H9 (cell line): ENCODE measurements around the gene SEC61A1. TPM values are rescaled to one million over a fixed set of nuclear protein-coding genes. Genes with fewer than 3 reads are reported as not detected.

Experiments used
- DNase-seq: peaks from one replicate; pipeline ENCODE4 v3.0.0-alpha.2; 2017
- H2AFZ ChIP-seq: one replicate; pipeline ENCODE4 v1.6.1; 2013; ENCODE audit warnings: mild to moderate bottlenecking, low read length, control low read depth, moderate library complexity
- H2AK5ac ChIP-seq: 2 replicates; pipeline ENCODE4 v1.6.1; 2013; ENCODE audit warnings: low read length, control low read depth, mixed read lengths; ENCODE audit not compliant: insufficient read length
- H2BK120ac ChIP-seq: one replicate; pipeline ENCODE4 v1.6.1; 2013; ENCODE audit warnings: low read depth, mild to moderate bottlenecking, low read length, control low read depth, inconsistent platforms; ENCODE audit not compliant: poor library complexity, severe bottlenecking
- H2BK12ac ChIP-seq: 2 replicates; pipeline ENCODE4 v1.6.1; 2013; ENCODE audit warnings: low read length, control low read depth, mixed read lengths, low read depth; ENCODE audit not compliant: insufficient read length
- H2BK15ac ChIP-seq: 2 replicates; pipeline ENCODE4 v1.6.1; 2013; ENCODE audit warnings: low read depth, low read length, control low read depth
- H2BK20ac ChIP-seq: one replicate; pipeline ENCODE4 v1.6.1; 2013; ENCODE audit warnings: low read depth, mild to moderate bottlenecking, low read length, control low read depth, inconsistent platforms; ENCODE audit not compliant: poor library complexity, severe bottlenecking
- H2BK5ac ChIP-seq: 2 replicates; pipeline ENCODE4 v1.6.1; 2013; ENCODE audit warnings: low read length, control low read depth, mixed read lengths; ENCODE audit not compliant: insufficient read length
- H3K14ac ChIP-seq: 2 replicates; pipeline ENCODE4 v1.6.1; 2013; ENCODE audit warnings: low read length, control low read depth; ENCODE audit not compliant: insufficient read depth
- H3K18ac ChIP-seq: 2 replicates; pipeline ENCODE4 v1.6.1; 2013; ENCODE audit warnings: low read depth, mild to moderate bottlenecking, mixed read lengths, low read length, control low read depth; ENCODE audit not compliant: insufficient read length
- H3K23ac ChIP-seq: 2 replicates; pipeline ENCODE4 v1.6.1; 2013; ENCODE audit warnings: low read length, control low read depth, mixed read lengths, low read depth; ENCODE audit not compliant: insufficient read length
- H3K23me2 ChIP-seq: 2 replicates; pipeline ENCODE4 v1.6.1; 2013; ENCODE audit warnings: low read depth, mild to moderate bottlenecking, mixed read lengths, low read length, control low read depth; ENCODE audit not compliant: insufficient read length, poor library complexity, severe bottlenecking
- H3K27ac ChIP-seq: 2 replicates; pipeline ENCODE4 v1.5.1; 2013; ENCODE audit warnings: low read length, control low read depth, mixed read lengths, low read depth; ENCODE audit not compliant: insufficient read length
- H3K27me3 ChIP-seq: 2 replicates; pipeline ENCODE4 v1.6.1; 2013; ENCODE audit warnings: low read length, control low read depth, inconsistent platforms; ENCODE audit not compliant: insufficient read depth
- H3K4ac ChIP-seq: 2 replicates; pipeline ENCODE4 v1.6.1; 2013; ENCODE audit warnings: low read depth, mild to moderate bottlenecking, control low read depth, inconsistent platforms, low read length, moderate library complexity
- H3K4me1 ChIP-seq: 2 replicates; pipeline ENCODE4 v1.6.1; 2013; ENCODE audit warnings: low read length, control low read depth, inconsistent platforms; ENCODE audit not compliant: insufficient read depth
- H3K4me2 ChIP-seq: 2 replicates; pipeline ENCODE4 v1.6.1; 2013; ENCODE audit warnings: low read length, control low read depth, mixed read lengths; ENCODE audit not compliant: insufficient read length, insufficient read depth
- H3K56ac ChIP-seq: 2 replicates; pipeline ENCODE4 v1.6.1; 2013; ENCODE audit warnings: low read depth, mild to moderate bottlenecking, mixed read lengths, low read length, control low read depth; ENCODE audit not compliant: insufficient read length
- H3K79me1 ChIP-seq: 2 replicates; pipeline ENCODE4 v1.6.1; 2013; ENCODE audit warnings: low read depth, mild to moderate bottlenecking, moderate library complexity, low read length, control low read depth, inconsistent platforms; ENCODE audit not compliant: insufficient read depth, poor library complexity, severe bottlenecking
- H3K79me2 ChIP-seq: 2 replicates; pipeline ENCODE4 v1.6.1; 2013; ENCODE audit warnings: low read length, control low read depth, inconsistent platforms; ENCODE audit not compliant: insufficient read depth
- H3K9ac ChIP-seq: 2 replicates; pipeline ENCODE4 v1.6.1; 2013; ENCODE audit warnings: low read length, control low read depth, mixed read lengths; ENCODE audit not compliant: insufficient read length; ENCODE audit errors: extremely low read depth
- H3K9me3 ChIP-seq: one replicate; pipeline ENCODE4 v1.6.1; 2013; ENCODE audit warnings: low read depth, low read length, inconsistent platforms; ENCODE audit not compliant: control insufficient read depth
- H3T11ph ChIP-seq: one replicate; pipeline ENCODE4 v1.6.1; 2013; ENCODE audit warnings: mild to moderate bottlenecking, low read length, control low read depth, inconsistent platforms
- H4K20me1 ChIP-seq: one replicate; pipeline ENCODE4 v1.6.1; 2013; ENCODE audit not compliant: control insufficient read depth, insufficient read length, insufficient read depth
- H4K5ac ChIP-seq: 2 replicates; pipeline ENCODE4 v1.6.1; 2013; ENCODE audit warnings: low read depth, mild to moderate bottlenecking, mixed read lengths, low read length, control low read depth; ENCODE audit not compliant: insufficient read length
- H4K8ac ChIP-seq: replicated peaks from 2 replicates; pipeline ENCODE4 v1.6.1; 2013; ENCODE audit warnings: low read length, control low read depth, mixed read lengths, low read depth; ENCODE audit not compliant: insufficient read length
- H4K91ac ChIP-seq: 2 replicates; pipeline ENCODE4 v1.6.1; 2013; ENCODE audit warnings: low read depth, mild to moderate bottlenecking, moderate library complexity, mixed read lengths, low read length, control low read depth; ENCODE audit not compliant: insufficient read length
- H3K27ac Mint-ChIP-seq, 3 experiments: 2 replicates in 2 of 3; 3 replicates in 1 of 3; pipeline ENCODE4 v1.8.0; 2020 to 2021; ENCODE audit warnings: mixed read lengths in 3 of 3, mild to moderate bottlenecking in 1 of 3, moderate library complexity in 1 of 3
- H3K27me3 Mint-ChIP-seq: 2 replicates; pipeline ENCODE4 v1.8.0; 2021; ENCODE audit warnings: low read depth, mild to moderate bottlenecking, moderate library complexity, mixed read lengths
- H3K36me3 Mint-ChIP-seq, 3 experiments: 2 replicates in 2 of 3; 3 replicates in 1 of 3; pipeline ENCODE4 v1.8.0; 2020 to 2021; ENCODE audit warnings: low read depth in 3 of 3, mixed read lengths in 3 of 3; ENCODE audit not compliant: insufficient read depth in 1 of 3
- H3K4me1 Mint-ChIP-seq, 2 experiments: 2 replicates each; pipeline ENCODE4 v1.8.0; 2020; ENCODE audit warnings: mixed read lengths in 2 of 2
- H3K4me3 Mint-ChIP-seq, 2 experiments: 2 replicates in 1 of 2; 3 replicates in 1 of 2; pipeline ENCODE4 v1.8.0; 2020 to 2021; ENCODE audit warnings: mild to moderate bottlenecking in 2 of 2, mixed read lengths in 2 of 2, moderate library complexity in 1 of 2
- H3K9me3 Mint-ChIP-seq, 2 experiments: 2 replicates in 1 of 2; 3 replicates in 1 of 2; pipeline ENCODE4 v1.8.0; 2020; ENCODE audit warnings: mild to moderate bottlenecking in 2 of 2, mixed read lengths in 2 of 2, moderate library complexity in 1 of 2
- CTCF ChIP-seq: fragments of 200-600 bp; sonication (generic); conservative IDR thresholded peaks from 3 replicates; pipeline ENCODE4 v1.8.0; 2021; ENCODE audit warnings: antibody characterized with exemption, mild to moderate bottlenecking
- total RNA-seq: library from RNA; stranded (reverse); gene quantifications from 2 replicates; pipeline ENCODE4 v1.2.1, GENCODE V29; 2021

SEC61A1 gene
- total RNA-seq, 1 experiment from 2014 or later: 146 TPM

GRCh38 chr3:128033102-128033501 is 19.1 kb upstream of the SEC61A1 start:
- no peak overlapping the region for H2BK120ac ChIP-seq
- Mint-ChIP-seq H3K4me1 (no peaks in the 10 kb centered on the region), H3K36me3 (no peaks in the 10 kb centered on the region), H3K4me3 (no peak overlapping the region), H3K27me3 (peaks cover 5% of the 10 kb centered on the region; the same call in 1 of the 2 replicates), H3K9me3 (no peaks in the 10 kb centered on the region), H3K27ac (no peak overlapping the region)
- no peak overlapping the region for H4K5ac ChIP-seq
- H3K9me3 ChIP-seq: no peaks in the 10 kb centered on the region
- no peak overlapping the region for H2BK5ac ChIP-seq
- no peak overlapping the region for H3K4ac ChIP-seq
- no peak overlapping the region for H4K91ac ChIP-seq
- H3K27me3 ChIP-seq: no peaks in the 10 kb centered on the region
- no peaks in the 10 kb centered on the region for H3K79me2 ChIP-seq
- no peak overlapping the region for H4K8ac ChIP-seq
- H3K23me2 ChIP-seq: no peaks in the 10 kb centered on the region
- TF ChIP-seq CTCF: no peak
- H3K9ac ChIP-seq: no peak overlapping the region
- no peak overlapping the region for H2AK5ac ChIP-seq
- H2BK15ac ChIP-seq: no peak overlapping the region
- H3K4me1 ChIP-seq: no peaks in the 10 kb centered on the region
- no peaks in the 10 kb centered on the region for H3K79me1 ChIP-seq
- no peak overlapping the region for H3K4me2 ChIP-seq
- no peak overlapping the region for H3K14ac ChIP-seq
- no peak overlapping the region for H3T11ph ChIP-seq
- H3K23ac ChIP-seq: no peak overlapping the region
- H2BK20ac ChIP-seq: no peak overlapping the region
- H3K27ac ChIP-seq: no peak overlapping the region
- H4K20me1 ChIP-seq: no peaks in the 10 kb centered on the region
- no peak overlapping the region for H3K18ac ChIP-seq
- H2BK12ac ChIP-seq: no peak overlapping the region
- H3K56ac ChIP-seq: no peak overlapping the region
- no peak for DNase-seq
- H2AFZ ChIP-seq: no peak overlapping the region
